Lower lobe of right lung (tissue), 2 donors: ENCODE results near the gene OTOF. TPM values are rescaled to one million over a fixed set of nuclear protein-coding genes. Genes with fewer than 3 reads are reported as not detected.

Source experiments
- ATAC-seq, 2 donors: fragments of 200-7000 bp; cut with Tn5 transposase; one replicate each; pipeline ENCODE4 v1.9.1; 2020 to 2022; ENCODE audit warnings: mild to moderate bottlenecking in 2 of 2, moderate library complexity in 2 of 2
- DNase-seq: peaks from one replicate; pipeline ENCODE4 v3.0.0-alpha.2; 2020
- H3K27ac ChIP-seq: fragments of 200-600 bp; one replicate; pipeline ENCODE4 v1.8.0; 2022
- H3K27me3 ChIP-seq: fragments of 200-600 bp; one replicate; pipeline ENCODE4 v1.8.0; 2022; ENCODE audit warnings: low read depth
- H3K36me3 ChIP-seq: fragments of 200-600 bp; one replicate; pipeline ENCODE4 v1.8.0; 2022; ENCODE audit warnings: mild to moderate bottlenecking
- H3K4me1 ChIP-seq: fragments of 200-600 bp; one replicate; pipeline ENCODE4 v1.8.0; 2022
- H3K4me3 ChIP-seq: fragments of 200-600 bp; one replicate; pipeline ENCODE4 v1.8.0; 2022; ENCODE audit warnings: mild to moderate bottlenecking
- H3K9me3 ChIP-seq: fragments of 200-600 bp; one replicate; pipeline ENCODE4 v1.8.0; 2022
- CTCF ChIP-seq: fragments of 200-600 bp; IDR thresholded peaks from one replicate; pipeline ENCODE4 v1.8.0; 2022; ENCODE audit warnings: antibody characterized with exemption, mild to moderate bottlenecking
- intact Hi-C: fragments of 100-400 bp; cut with DNase I; formaldehyde crosslinking; loops from one replicate; pipeline ENCODE4 v1.11.0; 2022
- total RNA-seq: library from RNA; stranded (reverse); fragmentation: NEBNext Ultra II Directional; extraction: Animal tissue kit (Norgen Biotek cat#: 25700); gene quantifications from one replicate; pipeline ENCODE4 v1.2.1, GENCODE V29; 2021
- donor health status: DM: no; HTN: yes; CAD: no; lungs with severe emphysema.

OTOF gene
- total RNA-seq, 1 donor from 2014 or later, result 0.35 TPM

GRCh38 chr2:26410764-26411243 is 67.1 kb downstream of the OTOF start:
- Histone ChIP-seq H3K27ac (no peak overlapping the region), H3K27me3 (no peaks in the 10 kb centered on the region), H3K4me3 (no peak overlapping the region), H3K36me3 (no peaks in the 10 kb centered on the region), H3K9me3 (no peaks in the 10 kb centered on the region), H3K4me1 (no peaks in the 10 kb centered on the region)
- intact Hi-C loops, result no loop called here
- no peak for ATAC-seq
- no peak for DNase-seq
- TF ChIP-seq CTCF, result no peak

GRCh38 chr2:26409785-26410184 is 68.1 kb downstream of the OTOF start:
- Histone ChIP-seq H3K4me1 (no peaks in the 10 kb centered on the region), H3K27ac (no peak overlapping the region), H3K27me3 (no peaks in the 10 kb centered on the region), H3K36me3 (no peaks in the 10 kb centered on the region), H3K9me3 (no peaks in the 10 kb centered on the region), H3K4me3 (no peak overlapping the region)
- intact Hi-C loops, result no loop called here
- no peak for TF ChIP-seq CTCF
- no peak for DNase-seq
- no peak for ATAC-seq

GRCh38 chr2:26407526-26407925 is 70.4 kb downstream of the OTOF start:
- no peak overlapping the region for H3K27ac ChIP-seq
- peaks cover 2% of the 10 kb centered on the region for H3K27me3 ChIP-seq
- H3K9me3 ChIP-seq, result no peaks in the 10 kb centered on the region
- H3K36me3 ChIP-seq, result no peaks in the 10 kb centered on the region
- no peaks in the 10 kb centered on the region for H3K4me1 ChIP-seq
- intact Hi-C loops, result no loop called here
- TF ChIP-seq CTCF, result no peak
- ATAC-seq, result no peak
- no peak overlapping the region for H3K4me3 ChIP-seq
- no peak for DNase-seq

Other genes with a start within 250 kb of the OTOF start
- gene HADHA, start 233.5 kb downstream of the OTOF start, total RNA-seq, result 130 TPM
- 119 TPM for gene HADHB, start 233.2 kb downstream of the OTOF start, total RNA-seq
- 13.4 TPM for gene SELENOI, start 132.0 kb downstream of the OTOF start, total RNA-seq
- gene ADGRF3, start 131.3 kb downstream of the OTOF start, total RNA-seq, result 0.35 TPM
- 6.8 TPM for gene DRC1, start 76.2 kb downstream of the OTOF start, total RNA-seq
- gene CIB4, start 163.2 kb upstream of the OTOF start, total RNA-seq, result not detected
- gene KCNK3, start 214.6 kb upstream of the OTOF start, total RNA-seq, result 26.8 TPM